Measurements from ENCODE around the gene EYS. TPM values are rescaled to one million over a fixed set of nuclear protein-coding genes. Genes with fewer than 3 reads are reported as not detected.

Gene EYS
- total RNA-seq, 4 donors from 2014 or later, result 0.12 to 1.4 (median 0.22) TPM

- no peak for TF ChIP-seq CTCF (IDR thresholded peaks at IDR 0.05)
- ATAC-seq (ENCODE audit: low FRiP score), result no peak
- DNase-seq (ENCODE audit: low spot score), result no peak
Observed at GRCh38 chr6:64694356-64694755, 1012.7 kb downstream of the EYS start.

GRCh38 chr6:64691064-64691463 is 1016.0 kb downstream of the EYS start:
- DNase-seq (ENCODE audit: low spot score), result no peak

GRCh38 chr6:64685401-64685800 is 1021.6 kb downstream of the EYS start:
- TF ChIP-seq CTCF (IDR thresholded peaks at IDR 0.05), result no peak
- ATAC-seq (ENCODE audit: low FRiP score), result no peak
- DNase-seq (ENCODE audit: low spot score), result no peak

More at GRCh38 chr6:64691064-64691463, 1016.0 kb downstream of the EYS start:
- no peak for ATAC-seq (ENCODE audit: low FRiP score)
- no peak for TF ChIP-seq CTCF (IDR thresholded peaks at IDR 0.05)

- no peak for TF ChIP-seq CTCF (IDR thresholded peaks at IDR 0.05)
- ATAC-seq (ENCODE audit: low FRiP score), result no peak
Observed at GRCh38 chr6:64683682-64684081, 1023.3 kb downstream of the EYS start.

GRCh38 chr6:64681416-64682160 is 1025.4 kb downstream of the EYS start:
- DNase-seq (ENCODE audit: low spot score) (no peak), ATAC-seq (ENCODE audit: low FRiP score) (no peak)
- no peak for TF ChIP-seq CTCF (IDR thresholded peaks at IDR 0.05)

More at GRCh38 chr6:64683682-64684081, 1023.3 kb downstream of the EYS start:
- no peak for DNase-seq (ENCODE audit: low spot score)

GRCh38 chr6:64680446-64680845 is 1026.6 kb downstream of the EYS start:
- TF ChIP-seq CTCF (IDR thresholded peaks at IDR 0.05), result no peak
- DNase-seq (ENCODE audit: low spot score), result no peak
- no peak for ATAC-seq (ENCODE audit: low FRiP score)

- no peak for TF ChIP-seq CTCF (IDR thresholded peaks at IDR 0.05)
- DNase-seq (ENCODE audit: low spot score) (no peak), ATAC-seq (ENCODE audit: low FRiP score) (no peak)
Observed at GRCh38 chr6:64679416-64679815, 1027.6 kb downstream of the EYS start.

Data from omental fat pad (tissue), 4 donors.